Kidney (tissue), 14 donors: ENCODE results near the gene FBF1. TPM values are rescaled to one million over a fixed set of nuclear protein-coding genes. Genes with fewer than 3 reads are reported as not detected.

Experiments
- DNase-seq, 5 donors: peaks; one replicate each; pipeline ENCODE4 v3.0.0-alpha.2; 2013 to 2020
- FAIRE-seq: peaks from 2 replicates; lab custom pipeline; 2012; peaks lifted over from hg19 to GRCh38; lab: Jason Lieb, UNC
- H3K27ac ChIP-seq, 2 donors: one replicate each; pipeline ENCODE4 v1.7.0; 2013; ENCODE audit warnings: low read depth in 2 of 2, low read length in 2 of 2, inconsistent platforms in 1 of 2
- H3K27me3 ChIP-seq: one replicate; pipeline ENCODE4 v1.7.1; 2013; ENCODE audit warnings: low read length, inconsistent platforms; ENCODE audit not compliant: control insufficient read depth, insufficient read depth
- H3K36me3 ChIP-seq, 3 donors: one replicate each; pipeline versions ENCODE4 v1.7.0 to v1.7.1; 2013; ENCODE audit warnings: low read length in 3 of 3, control low read depth in 1 of 3, inconsistent platforms in 1 of 3; ENCODE audit not compliant: insufficient read depth in 3 of 3, control insufficient read depth in 2 of 3
- H3K4me1 ChIP-seq, 3 donors: one replicate each; pipeline versions ENCODE4 v1.7.0 to v1.7.1; 2013; ENCODE audit warnings: low read length in 3 of 3, inconsistent platforms in 1 of 3, low read depth in 1 of 3; ENCODE audit not compliant: control insufficient read depth in 2 of 3, insufficient read depth in 2 of 3
- H3K4me3 ChIP-seq, 3 donors: one replicate each; pipeline versions ENCODE4 v1.7.0 to v1.8.1; 2013; ENCODE audit warnings: low read length in 3 of 3, control low read depth in 1 of 3, inconsistent platforms in 1 of 3
- H3K9ac ChIP-seq, 3 donors: one replicate each; pipeline versions ENCODE4 v1.7.0 to v1.7.1; 2013; ENCODE audit warnings: low read length in 3 of 3, control low read depth in 1 of 3, inconsistent platforms in 1 of 3
- H3K9me3 ChIP-seq, 3 donors: one replicate each; pipeline versions ENCODE4 v1.7.0 to v1.7.1; 2013; ENCODE audit warnings: low read length in 3 of 3, control low read depth in 1 of 3, inconsistent platforms in 1 of 3; ENCODE audit not compliant: control insufficient read depth in 2 of 3, insufficient read depth in 1 of 3
- CTCF ChIP-seq: IDR thresholded peaks from 3 replicates; pipeline ENCODE4 v1.5.1; 2012; ENCODE audit warnings: mild to moderate bottlenecking, moderate library complexity, borderline replicate concordance; ENCODE audit not compliant: insufficient read depth; ENCODE audit errors: extremely low read depth
- intact Hi-C: fragments of 100-400 bp; cut with DNase I; formaldehyde crosslinking; loops from one replicate; pipeline ENCODE4 v1.11.1; 2022
- polyA plus RNA-seq: library from polyadenylated mRNA; stranded (reverse); fragments of 350-450 nt; fragmentation: Illumina TruSeq; extraction: RNeasy Lipid Tissue Mini Kit (QIAGEN cat#74804); gene quantifications from one replicate; pipeline ENCODE4 v1.2.3, GENCODE V29; 2014; ENCODE audit warnings: low read depth, low replicate concordance; ENCODE audit not compliant: insufficient read depth
- total RNA-seq: library from RNA; stranded (reverse); fragmentation: NEBNext Ultra II Directional; extraction: Animal tissue kit (Norgen Biotek cat#: 25700); gene quantifications from one replicate; pipeline ENCODE4 v1.2.1, GENCODE V29; 2021
- donor health status: control.
- donor health status: control.
- donor health status: control.
- donor health status: control.
- donor health status: control.
- donor health status: DM: yes; HTN: yes; CAD: no.
- donor health status: Normal renal cell carcinoma (clear cell type).

Gene FBF1
- total and polyA plus RNA-seq, 2 donors from 2014 or later = 5.7 to 11.5 TPM

- peak in 2 of 5 donors; percentile 30 to 38 for DNase-seq
- no peaks in the 10 kb centered on the region for H3K27me3 ChIP-seq
- H3K27ac ChIP-seq = no peak overlapping the region
- intact Hi-C loops = loop anchor here (10.0 kb wide), 1 partner anchor 94 kb away; the partner anchor contains the start of gene CDK3
- H3K9me3 ChIP-seq = no peaks in the 10 kb centered on the region
- no peak overlapping the region for H3K4me3 ChIP-seq
- no peak for TF ChIP-seq CTCF
- peaks cover 0 to 3% (median 0%) of the 10 kb centered on the region in 3 donors for H3K36me3 ChIP-seq
- no peak overlapping the region for H3K9ac ChIP-seq
- H3K4me1 ChIP-seq = no peaks in the 10 kb centered on the region
- FAIRE-seq = no peak
Measured at GRCh38 chr17:75910699-75911098, 30.1 kb downstream of the FBF1 start.

GRCh38 chr17:75909812-75910274 lies 31.0 kb downstream of the FBF1 start:
- Histone ChIP-seq H3K9me3 (no peaks in the 10 kb centered on the region), H3K4me3 (no peak overlapping the region), H3K27me3 (no peaks in the 10 kb centered on the region), H3K9ac (no peak overlapping the region), H3K4me1 (no peaks in the 10 kb centered on the region), H3K36me3 (peaks cover 0 to 3% (median 0%) of the 10 kb centered on the region in 3 donors), H3K27ac (no peak overlapping the region)
- peak in 3 of 5 donors; percentile 12 to 76 (median 62) for DNase-seq
- TF ChIP-seq CTCF = no peak
- intact Hi-C loops = loop anchor here (10.0 kb wide), 1 partner anchor 95 kb away; the partner anchor contains the start of gene CDK3
- FAIRE-seq = no peak

- Histone ChIP-seq H3K27ac (no peak overlapping the region), H3K9me3 (no peaks in the 10 kb centered on the region), H3K36me3 (peaks cover 0 to 3% (median 0%) of the 10 kb centered on the region in 3 donors), H3K27me3 (no peaks in the 10 kb centered on the region), H3K4me3 (no peak overlapping the region), H3K4me1 (no peaks in the 10 kb centered on the region), H3K9ac (no peak overlapping the region)
- no peak for TF ChIP-seq CTCF
- DNase-seq (peak in 1 of 5 donors; percentile 32), FAIRE-seq (no peak)
- intact Hi-C loops = no loop called here
Measured at GRCh38 chr17:75909051-75909811, 31.6 kb downstream of the FBF1 start.
